Osteocyte (in vitro differentiated cells): ENCODE results near the gene FAHD1. TPM values are rescaled to one million over a fixed set of nuclear protein-coding genes. Genes with fewer than 3 reads are reported as not detected.
A peak's percentile ranks its signal among the peaks of the same experiment; 100 is the strongest.

ENCODE experiments used
- DNase-seq: peaks from one replicate; pipeline ENCODE4 v3.0.0; 2021; ENCODE audit warnings: mixed read lengths; ENCODE audit not compliant: unreplicated experiment; ENCODE audit errors: extremely low spot score
- H3K27ac Mint-ChIP-seq: one replicate; pipeline ENCODE4 v1.8.0; 2021; ENCODE audit warnings: mild to moderate bottlenecking, mixed read lengths; ENCODE audit not compliant: unreplicated experiment
- H3K27me3 Mint-ChIP-seq: one replicate; pipeline ENCODE4 v1.8.0; 2021; ENCODE audit warnings: mixed read lengths; ENCODE audit not compliant: unreplicated experiment
- H3K36me3 Mint-ChIP-seq: one replicate; pipeline ENCODE4 v1.8.0; 2021; ENCODE audit warnings: mixed read lengths; ENCODE audit not compliant: unreplicated experiment
- H3K4me1 Mint-ChIP-seq: one replicate; pipeline ENCODE4 v1.8.0; 2021; ENCODE audit warnings: mixed read lengths; ENCODE audit not compliant: unreplicated experiment
- H3K4me3 Mint-ChIP-seq: one replicate; pipeline ENCODE4 v1.8.0; 2021; ENCODE audit warnings: mild to moderate bottlenecking, moderate library complexity, mixed read lengths; ENCODE audit not compliant: unreplicated experiment
- H3K9me3 Mint-ChIP-seq: one replicate; pipeline ENCODE4 v1.8.0; 2021; ENCODE audit warnings: mixed read lengths; ENCODE audit not compliant: unreplicated experiment
- total RNA-seq: library from RNA; stranded (reverse); gene quantifications from 2 replicates; pipeline ENCODE4 v1.2.1, GENCODE V29; 2021
- TF ChIP-seq, protein P1 (sequence below): fragments of 200-600 bp; sonication (generic); IDR thresholded peaks from 2 replicates; pipeline ENCODE4 v1.5.0; 2021; ENCODE audit warnings: antibody characterized with exemption, mild to moderate bottlenecking, moderate library complexity

Gene FAHD1
- total RNA-seq, 1 donor from 2014 or later = 25.9 TPM

DNA sequence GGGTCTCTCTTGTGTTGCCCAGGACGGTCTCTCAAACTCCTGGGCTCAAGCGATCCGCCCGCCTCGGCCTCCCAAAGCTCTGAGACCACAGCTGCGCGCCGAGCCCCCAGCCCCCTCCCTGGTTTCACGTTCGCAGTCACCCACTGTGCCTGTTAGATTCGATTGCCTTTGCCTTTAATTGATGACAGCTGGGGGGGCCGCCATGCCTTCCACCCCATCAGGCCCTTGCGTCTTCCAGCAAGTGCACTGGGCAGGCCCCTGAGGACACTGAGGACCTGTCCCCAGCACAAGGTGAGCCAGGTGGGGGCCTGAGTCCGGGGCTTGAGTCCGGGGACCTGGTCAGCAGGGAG is 36.8 kb upstream of the FAHD1 start:
- no peak overlapping the region for H3K4me3 Mint-ChIP-seq
- TF ChIP-seq, protein P1, sequence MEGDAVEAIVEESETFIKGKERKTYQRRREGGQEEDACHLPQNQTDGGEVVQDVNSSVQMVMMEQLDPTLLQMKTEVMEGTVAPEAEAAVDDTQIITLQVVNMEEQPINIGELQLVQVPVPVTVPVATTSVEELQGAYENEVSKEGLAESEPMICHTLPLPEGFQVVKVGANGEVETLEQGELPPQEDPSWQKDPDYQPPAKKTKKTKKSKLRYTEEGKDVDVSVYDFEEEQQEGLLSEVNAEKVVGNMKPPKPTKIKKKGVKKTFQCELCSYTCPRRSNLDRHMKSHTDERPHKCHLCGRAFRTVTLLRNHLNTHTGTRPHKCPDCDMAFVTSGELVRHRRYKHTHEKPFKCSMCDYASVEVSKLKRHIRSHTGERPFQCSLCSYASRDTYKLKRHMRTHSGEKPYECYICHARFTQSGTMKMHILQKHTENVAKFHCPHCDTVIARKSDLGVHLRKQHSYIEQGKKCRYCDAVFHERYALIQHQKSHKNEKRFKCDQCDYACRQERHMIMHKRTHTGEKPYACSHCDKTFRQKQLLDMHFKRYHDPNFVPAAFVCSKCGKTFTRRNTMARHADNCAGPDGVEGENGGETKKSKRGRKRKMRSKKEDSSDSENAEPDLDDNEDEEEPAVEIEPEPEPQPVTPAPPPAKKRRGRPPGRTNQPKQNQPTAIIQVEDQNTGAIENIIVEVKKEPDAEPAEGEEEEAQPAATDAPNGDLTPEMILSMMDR = no peak
- no peaks in the 10 kb centered on the region for H3K9me3 Mint-ChIP-seq
- H3K27me3 Mint-ChIP-seq = no peaks in the 10 kb centered on the region
- peaks cover 5% of the 10 kb centered on the region for H3K36me3 Mint-ChIP-seq
- DNase-seq = no peak
- H3K4me1 Mint-ChIP-seq = no peaks in the 10 kb centered on the region
- H3K27ac Mint-ChIP-seq = no peak overlapping the region

DNA sequence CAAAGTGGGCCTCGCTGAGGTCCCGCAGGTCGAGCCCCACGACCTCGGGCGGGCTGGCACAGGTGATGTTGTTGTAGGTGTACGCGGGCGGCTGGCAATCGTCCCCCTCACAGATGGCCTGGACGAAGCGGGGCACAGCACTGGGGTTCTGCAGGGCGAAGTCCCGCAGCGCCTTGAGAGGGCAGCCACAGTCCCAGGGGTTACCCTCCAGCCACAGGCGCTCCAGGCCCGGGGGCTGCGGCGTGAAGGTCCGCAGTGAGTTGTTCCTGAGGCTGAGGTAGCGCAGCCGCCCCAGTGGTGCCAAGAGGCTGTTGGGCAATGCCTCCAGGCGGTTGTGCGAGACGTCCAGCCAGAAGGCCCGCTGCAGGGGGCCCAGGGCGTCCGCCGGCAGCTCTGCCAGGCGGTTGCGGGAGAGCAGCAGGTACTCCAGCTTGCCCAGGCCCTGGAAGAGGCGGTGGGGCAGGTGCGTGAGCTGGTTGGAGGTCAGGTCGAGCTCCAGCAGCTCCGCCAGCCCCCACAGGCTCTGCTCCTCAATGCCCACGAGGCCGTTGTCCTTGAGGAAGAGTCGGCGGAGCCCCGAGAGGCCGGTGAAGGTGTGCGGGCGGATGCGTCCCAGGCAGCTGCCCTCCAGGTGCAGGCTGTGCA is 36.3 kb upstream of the FAHD1 start:
- TF ChIP-seq, protein P1 = no peak
- peak; percentile 84 for DNase-seq
- no peak overlapping the region for H3K4me3 Mint-ChIP-seq
- peaks cover 5% of the 10 kb centered on the region for H3K36me3 Mint-ChIP-seq
- H3K27ac Mint-ChIP-seq = no peak overlapping the region
- H3K4me1 Mint-ChIP-seq = no peaks in the 10 kb centered on the region
- no peaks in the 10 kb centered on the region for H3K27me3 Mint-ChIP-seq
- no peaks in the 10 kb centered on the region for H3K9me3 Mint-ChIP-seq

DNA sequence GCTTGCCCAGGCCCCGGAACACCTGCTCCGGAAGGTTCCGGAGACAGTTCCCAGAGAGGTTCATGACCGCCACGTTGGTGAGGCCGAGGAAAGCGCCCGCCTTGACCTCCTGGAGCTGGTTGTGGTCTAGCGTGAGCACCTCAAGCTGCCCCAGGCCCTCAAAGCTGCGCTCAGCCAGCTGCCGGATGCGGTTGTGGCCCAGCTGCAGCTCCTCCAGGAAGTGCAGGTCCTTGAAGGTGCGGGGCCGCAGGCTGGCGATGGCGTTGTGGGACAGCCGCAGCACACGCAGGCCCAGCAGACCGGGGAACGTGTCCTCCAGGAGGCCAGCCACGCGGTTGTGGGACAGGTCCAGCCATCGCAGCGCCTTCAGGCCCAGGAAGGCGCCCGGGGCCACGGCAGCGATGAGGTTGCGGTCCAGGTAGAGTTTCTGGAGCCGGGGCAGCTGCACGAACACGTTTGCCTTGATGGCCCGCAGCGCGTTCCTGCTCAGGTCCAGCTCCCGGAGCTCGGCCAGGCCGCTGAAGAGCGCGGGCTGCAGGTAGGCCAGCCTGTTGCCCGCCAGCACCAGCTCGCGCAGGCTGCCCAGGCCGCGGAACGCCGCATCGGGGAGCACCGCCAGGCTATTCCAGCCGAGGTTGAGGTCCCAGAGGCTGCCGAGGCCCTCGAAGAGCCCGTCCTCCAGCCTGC is 35.6 kb upstream of the FAHD1 start:
- TF ChIP-seq, protein P1 = no peak
- Mint-ChIP-seq H3K36me3 (peaks cover 5% of the 10 kb centered on the region), H3K9me3 (no peaks in the 10 kb centered on the region), H3K4me1 (no peaks in the 10 kb centered on the region), H3K27ac (no peak overlapping the region), H3K27me3 (no peaks in the 10 kb centered on the region), H3K4me3 (no peak overlapping the region)
- DNase-seq = peak; percentile 83

DNA sequence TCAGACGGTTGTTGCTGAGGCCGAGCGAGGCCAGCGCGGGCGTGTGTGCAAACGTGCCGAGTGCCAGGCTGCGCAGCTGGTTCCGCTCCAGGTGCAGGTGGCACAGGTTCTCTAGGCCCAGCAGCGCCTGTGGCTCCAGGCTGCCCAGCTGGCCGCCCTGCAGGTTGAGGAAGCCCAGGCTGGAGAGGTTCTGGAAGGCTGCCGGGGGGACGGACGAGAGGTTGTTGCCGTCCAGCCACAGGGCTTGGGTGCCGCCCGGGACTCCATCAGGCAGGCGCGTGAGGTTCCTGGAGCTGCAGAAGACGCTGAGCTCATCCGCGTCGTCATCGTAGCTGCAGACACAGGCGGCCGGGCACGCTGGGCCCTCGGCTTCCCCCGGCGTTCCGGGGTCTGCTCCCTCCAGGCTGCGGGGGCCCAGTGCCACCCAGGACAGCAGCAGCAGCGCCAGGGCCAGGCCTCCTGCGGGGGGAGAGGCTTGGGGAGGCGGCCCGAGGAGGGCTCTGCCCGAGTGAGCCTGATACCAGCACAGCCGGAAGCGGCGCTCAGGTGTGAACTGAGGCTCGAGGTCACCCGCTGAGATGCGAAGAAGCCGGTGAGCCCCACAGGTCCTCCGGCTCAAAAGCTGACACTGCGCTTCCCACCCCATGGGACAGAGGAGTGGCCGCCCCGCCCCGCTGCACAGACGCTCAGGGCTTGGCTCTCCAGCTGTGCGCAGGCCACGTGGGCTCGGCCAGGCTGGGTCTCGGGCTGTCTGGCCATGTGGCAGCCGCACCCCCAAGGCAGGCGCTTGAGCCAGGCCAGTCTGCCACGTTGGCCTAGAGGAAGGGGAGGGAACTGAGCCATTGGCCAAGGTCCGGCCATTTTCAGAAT is 34.8 kb upstream of the FAHD1 start:
- no peaks in the 10 kb centered on the region for H3K27me3 Mint-ChIP-seq
- no peaks in the 10 kb centered on the region for H3K9me3 Mint-ChIP-seq
- peaks cover 4% of the 10 kb centered on the region for H3K36me3 Mint-ChIP-seq
- TF ChIP-seq, protein P1 = no peak
- H3K27ac Mint-ChIP-seq = no peak overlapping the region
- peak; percentile 84 for DNase-seq
- no peak overlapping the region for H3K4me3 Mint-ChIP-seq
- no peaks in the 10 kb centered on the region for H3K4me1 Mint-ChIP-seq
